ENCODE measurements around the gene HAO2.

HAO2 gene

DNA sequence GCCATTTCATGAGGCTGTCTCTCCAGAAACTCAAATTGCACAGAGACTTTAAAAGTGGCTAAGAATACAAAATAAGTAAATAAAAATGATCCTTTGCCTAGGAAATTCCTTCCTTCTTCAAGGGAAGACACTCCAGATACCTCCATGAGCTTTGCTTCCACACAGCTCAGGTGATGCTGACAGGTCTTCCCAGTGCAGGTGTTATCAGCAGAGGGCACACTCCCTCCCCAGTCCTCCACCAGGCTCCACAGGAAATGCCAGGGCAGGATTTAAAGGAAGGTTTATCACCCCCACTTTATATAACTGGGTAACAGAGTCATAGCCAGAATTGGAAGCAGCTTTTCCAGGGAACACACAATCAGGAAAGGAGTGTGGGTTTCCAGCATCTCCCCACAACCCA, 52.1 kb downstream of the HAO2 start:
- no peak overlapping the region for H3K4me3 Mint-ChIP-seq
- H3K9me3 Mint-ChIP-seq: no peaks in the 10 kb centered on the region
- no peaks in the 10 kb centered on the region for H3K36me3 Mint-ChIP-seq (ENCODE audit: low read depth)
- H3K27me3 Mint-ChIP-seq: no peaks in the 10 kb centered on the region
- H3K27ac Mint-ChIP-seq: no peak overlapping the region
- no peaks in the 10 kb centered on the region for H3K4me1 Mint-ChIP-seq (ENCODE audit: low read depth)

DNA sequence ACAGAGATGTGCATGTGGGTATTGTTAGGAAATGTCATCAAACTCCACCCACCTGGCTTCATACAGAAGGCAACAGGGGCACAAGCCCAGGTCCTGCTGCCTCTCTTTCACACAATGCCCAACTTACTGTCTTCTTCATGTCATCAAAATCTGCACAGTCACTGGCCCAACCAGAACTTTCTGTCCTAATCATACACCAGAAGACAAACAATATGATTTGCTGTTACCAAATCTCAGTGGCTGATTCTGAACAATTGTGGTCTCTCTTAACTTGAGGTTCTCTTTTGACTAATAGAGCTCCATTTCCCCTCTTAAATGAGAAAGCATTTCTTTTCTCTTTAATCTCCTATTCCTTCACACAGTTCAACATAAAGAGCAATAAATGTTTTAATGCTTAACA, 54.0 kb downstream of the HAO2 start:
- no peaks in the 10 kb centered on the region for H3K36me3 Mint-ChIP-seq (ENCODE audit: low read depth)
- no peak overlapping the region for H3K27ac Mint-ChIP-seq

DNA sequence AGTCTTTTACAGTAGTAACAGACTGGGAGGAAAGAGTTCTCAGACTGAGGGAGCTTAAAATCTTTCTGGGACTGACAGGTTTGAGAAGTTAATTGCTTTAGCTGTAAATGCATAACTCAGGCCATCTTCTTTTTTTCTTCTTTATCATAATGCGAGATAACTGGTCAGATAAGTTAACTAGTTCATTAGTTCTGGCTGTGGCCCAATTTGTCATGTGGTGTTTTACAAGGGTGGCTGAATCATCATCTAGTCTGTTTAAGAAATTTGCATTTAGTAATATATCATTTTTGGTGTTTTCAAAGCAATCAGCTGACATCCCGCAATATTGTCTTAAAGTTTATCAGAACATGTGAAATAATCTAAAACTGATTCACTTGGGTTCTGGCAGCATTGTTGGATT, 60.4 kb downstream of the HAO2 start:
- no peaks in the 10 kb centered on the region for H3K4me1 Mint-ChIP-seq (ENCODE audit: low read depth)
- no peak overlapping the region for H3K27ac Mint-ChIP-seq
- no peaks in the 10 kb centered on the region for H3K9me3 Mint-ChIP-seq
- H3K27me3 Mint-ChIP-seq: peaks cover 20% of the 10 kb centered on the region
- no peak overlapping the region for H3K4me3 Mint-ChIP-seq
- H3K36me3 Mint-ChIP-seq (ENCODE audit: low read depth): no peaks in the 10 kb centered on the region

More for the DNA sequence above, 54.0 kb downstream of the HAO2 start:
- Mint-ChIP-seq H3K27me3 (no peaks in the 10 kb centered on the region), H3K9me3 (no peaks in the 10 kb centered on the region), H3K4me1 (ENCODE audit: low read depth) (no peaks in the 10 kb centered on the region), H3K4me3 (no peak overlapping the region)

DNA sequence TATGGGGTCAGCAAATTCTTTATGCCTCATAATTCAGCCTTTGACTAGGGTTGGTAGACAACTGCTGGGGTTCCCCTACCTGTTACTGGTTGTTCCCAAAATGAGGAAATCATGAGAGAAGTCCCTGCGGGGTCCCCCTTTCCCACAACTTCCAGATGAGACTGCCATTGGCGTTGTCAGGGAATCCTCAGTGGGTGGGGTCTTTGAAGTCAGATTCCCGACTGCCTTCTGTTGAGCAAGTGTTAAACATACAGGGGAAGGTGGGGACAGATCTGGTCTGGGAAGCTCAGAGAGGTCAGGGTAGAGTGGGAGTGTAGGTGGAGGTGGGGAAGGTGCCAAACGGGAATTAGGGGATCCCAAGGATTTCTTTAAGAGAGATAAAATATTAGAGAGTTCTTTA, 61.1 kb downstream of the HAO2 start:
- no peaks in the 10 kb centered on the region for H3K9me3 Mint-ChIP-seq
- no peaks in the 10 kb centered on the region for H3K4me1 Mint-ChIP-seq (ENCODE audit: low read depth)
- no peak overlapping the region for H3K27ac Mint-ChIP-seq
- peaks cover 20% of the 10 kb centered on the region for H3K27me3 Mint-ChIP-seq
- no peak overlapping the region for H3K4me3 Mint-ChIP-seq
- no peaks in the 10 kb centered on the region for H3K36me3 Mint-ChIP-seq (ENCODE audit: low read depth)

DNA sequence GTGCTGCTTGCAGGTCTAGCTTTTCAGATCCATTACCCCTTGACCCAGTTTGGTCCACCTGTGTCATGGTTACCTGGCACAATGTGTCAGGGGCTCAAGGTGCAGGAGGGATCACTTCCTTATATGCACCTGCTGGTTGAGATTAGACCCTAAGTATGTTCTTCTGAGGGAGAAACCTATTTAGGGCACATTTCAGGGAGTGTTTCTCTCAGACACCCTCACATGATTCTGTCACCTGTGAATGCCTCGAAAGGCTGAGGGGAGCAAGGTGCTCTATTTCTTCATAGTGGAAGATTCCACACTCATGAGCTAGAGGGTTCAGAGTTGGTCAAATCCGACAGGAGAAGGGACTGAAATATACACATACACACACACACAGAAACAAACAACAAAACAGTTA, 61.9 kb downstream of the HAO2 start:
- H3K27ac Mint-ChIP-seq: no peak overlapping the region
- H3K4me3 Mint-ChIP-seq: no peak overlapping the region
- H3K4me1 Mint-ChIP-seq (ENCODE audit: low read depth): no peaks in the 10 kb centered on the region
- H3K36me3 Mint-ChIP-seq (ENCODE audit: low read depth): no peaks in the 10 kb centered on the region
- peaks cover 20% of the 10 kb centered on the region for H3K27me3 Mint-ChIP-seq
- H3K9me3 Mint-ChIP-seq: no peaks in the 10 kb centered on the region

DNA sequence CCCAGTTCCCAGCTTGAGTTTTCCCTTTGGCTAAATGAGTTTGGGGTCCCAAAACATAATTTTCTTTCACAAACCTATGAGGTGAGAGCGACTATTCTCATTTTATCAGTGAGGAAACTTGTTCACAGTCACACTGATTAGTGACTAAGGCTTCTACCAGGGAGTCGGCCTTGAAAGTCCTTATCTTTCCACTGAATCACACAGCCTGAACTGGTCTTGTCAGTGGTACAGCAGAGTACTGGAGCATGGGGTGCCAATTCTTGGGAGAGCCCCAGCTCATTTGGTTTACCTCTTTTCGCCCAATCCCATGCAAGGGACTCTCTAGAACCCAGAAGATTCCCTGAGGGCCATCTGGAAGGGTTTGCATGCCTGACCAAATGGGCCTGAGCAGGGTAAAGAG, 63.3 kb downstream of the HAO2 start:
- no peaks in the 10 kb centered on the region for H3K4me1 Mint-ChIP-seq (ENCODE audit: low read depth)

DNA sequence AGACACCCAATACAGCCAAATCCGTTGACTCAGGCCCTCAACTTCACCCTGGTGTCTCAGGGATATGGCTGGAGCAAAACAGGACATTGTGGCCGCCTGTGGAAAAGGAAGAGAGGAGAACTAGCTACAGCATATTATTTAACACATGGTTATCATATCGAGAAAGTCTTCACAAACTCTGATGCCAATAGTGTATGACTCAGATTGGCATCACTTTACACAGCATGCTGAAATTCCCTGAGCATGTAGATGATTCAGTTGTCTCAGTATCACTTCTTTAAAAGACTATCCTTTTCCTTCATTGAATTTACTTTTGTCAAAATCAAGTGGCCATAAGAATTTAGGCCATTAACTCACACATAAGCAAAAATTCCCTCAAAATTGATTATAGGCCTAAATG, 66.5 kb downstream of the HAO2 start:
- Mint-ChIP-seq H3K4me3 (no peak overlapping the region), H3K4me1 (ENCODE audit: low read depth) (no peaks in the 10 kb centered on the region), H3K27me3 (peaks cover 17% of the 10 kb centered on the region), H3K27ac (no peak overlapping the region), H3K36me3 (ENCODE audit: low read depth) (no peaks in the 10 kb centered on the region), H3K9me3 (no peaks in the 10 kb centered on the region)

More for the DNA sequence above, 63.3 kb downstream of the HAO2 start:
- Mint-ChIP-seq H3K27me3 (peaks cover 20% of the 10 kb centered on the region), H3K36me3 (ENCODE audit: low read depth) (no peaks in the 10 kb centered on the region), H3K27ac (no peak overlapping the region), H3K9me3 (no peaks in the 10 kb centered on the region), H3K4me3 (no peak overlapping the region)

DNA sequence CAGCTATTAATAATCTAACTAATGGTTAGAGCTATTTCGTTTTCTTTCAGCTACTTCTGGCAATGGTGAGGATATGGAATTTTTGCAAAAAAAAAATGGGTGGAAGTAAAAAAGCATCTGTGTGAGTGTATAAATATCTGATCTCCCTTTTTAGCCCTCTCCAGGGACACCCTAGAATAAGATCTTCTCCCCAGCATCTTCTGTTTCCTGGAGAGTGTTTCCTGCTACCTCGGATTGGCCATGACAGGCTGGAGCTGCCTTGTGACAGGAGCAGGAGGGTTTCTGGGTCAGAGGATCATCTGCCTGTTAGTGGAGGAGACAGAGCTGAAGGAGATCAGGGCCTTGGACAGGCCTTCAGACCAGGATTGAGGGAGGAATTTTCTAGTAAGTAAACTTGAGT, 70.2 kb downstream of the HAO2 start:
- Mint-ChIP-seq H3K9me3 (no peaks in the 10 kb centered on the region), H3K36me3 (ENCODE audit: low read depth) (no peaks in the 10 kb centered on the region), H3K4me3 (no peak overlapping the region), H3K27me3 (no peaks in the 10 kb centered on the region), H3K4me1 (ENCODE audit: low read depth) (no peaks in the 10 kb centered on the region), H3K27ac (no peak overlapping the region)

DNA sequence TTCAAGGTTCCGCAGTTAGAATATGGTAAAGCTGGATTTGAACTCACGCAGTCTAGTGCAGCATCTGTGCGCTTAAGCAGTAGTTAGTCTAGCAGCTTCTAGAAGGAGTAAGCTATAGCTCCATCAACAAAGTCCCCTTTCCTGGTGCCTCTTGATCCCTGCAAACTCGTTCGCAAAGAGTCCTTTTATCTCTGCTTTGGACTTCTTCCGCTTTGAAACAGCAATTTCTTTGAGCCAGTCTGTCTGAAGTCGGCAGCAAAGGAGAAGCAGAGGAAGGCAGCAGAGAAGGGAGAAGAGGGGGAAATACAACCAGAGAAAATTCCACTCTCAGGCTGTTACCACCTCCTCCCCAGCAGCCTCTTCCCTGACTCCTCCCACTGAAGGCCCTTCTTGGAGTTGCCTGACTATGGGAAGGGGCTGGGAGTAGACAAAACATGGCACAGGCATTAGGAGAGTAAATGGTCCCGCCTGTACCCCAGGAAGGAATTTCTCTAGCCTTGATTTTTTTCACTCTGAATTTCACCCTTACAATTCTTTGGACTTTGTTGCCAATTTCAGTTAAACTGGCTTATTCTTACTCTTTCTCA, 72.2 kb downstream of the HAO2 start:
- Mint-ChIP-seq H3K27me3 (no peaks in the 10 kb centered on the region), H3K27ac (no peak overlapping the region), H3K4me1 (ENCODE audit: low read depth) (no peaks in the 10 kb centered on the region), H3K36me3 (ENCODE audit: low read depth) (no peaks in the 10 kb centered on the region), H3K4me3 (no peak overlapping the region), H3K9me3 (no peaks in the 10 kb centered on the region)

DNA sequence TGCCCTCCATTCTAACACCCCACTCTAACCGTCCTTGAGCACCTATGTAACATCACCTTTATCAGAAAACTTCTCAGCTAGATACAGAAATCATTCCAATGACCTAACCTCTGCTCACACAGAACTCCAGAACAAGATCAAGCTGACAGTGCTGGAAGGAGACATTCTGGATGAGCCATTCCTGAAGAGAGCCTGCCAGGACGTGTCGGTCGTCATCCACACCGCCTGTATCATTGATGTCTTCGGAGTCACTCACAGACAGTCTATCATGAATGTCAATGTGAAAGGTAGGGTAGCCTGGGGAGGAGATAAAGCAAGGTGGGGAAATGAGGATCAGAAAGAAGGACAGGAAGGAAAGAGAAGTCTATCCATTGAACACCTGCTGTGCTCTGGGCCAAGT, 74.2 kb downstream of the HAO2 start:
- no peak overlapping the region for H3K4me3 Mint-ChIP-seq
- H3K27ac Mint-ChIP-seq: no peak overlapping the region
- no peaks in the 10 kb centered on the region for H3K4me1 Mint-ChIP-seq (ENCODE audit: low read depth)

More for the DNA sequence above, 74.2 kb downstream of the HAO2 start:
- Mint-ChIP-seq H3K36me3 (ENCODE audit: low read depth) (no peaks in the 10 kb centered on the region), H3K9me3 (no peaks in the 10 kb centered on the region), H3K27me3 (peaks cover 3% of the 10 kb centered on the region)
